Stimulated activated naive CD8-positive, alpha-beta T cell treated with anti-CD3 and anti-CD28 coated beads, Interleukin-15, amount 100 ng/mL, for 72 hours (primary cell): ENCODE data around the gene GNA14.
A peak's percentile ranks its signal among the peaks of the same experiment; 100 is the strongest.
"Not testable (repeated sequence)": the region's sequence is repeated elsewhere in the genome, so short reads cannot be mapped to it uniquely, and the experiment has no call there.

Experiments used
- ATAC-seq: fragments of 150-1000 bp; cut with Tn5 transposase; 2 replicates; pipeline ENCODE4 v1.10.0; 2021; ENCODE audit warnings: mild to moderate bottlenecking, moderate library complexity
- DNase-seq, 2 donors: peaks; one replicate each; pipeline ENCODE4 v3.0.0; 2021 to 2022
- H3K27ac Mint-ChIP-seq, 2 donors: one replicate each; pipeline ENCODE4 v1.8.0; 2022; ENCODE audit warnings: mild to moderate bottlenecking in 2 of 2, mixed read lengths in 2 of 2, moderate library complexity in 2 of 2
- H3K27me3 Mint-ChIP-seq: one replicate; pipeline ENCODE4 v1.8.0; 2022; ENCODE audit warnings: mixed read lengths
- H3K4me1 Mint-ChIP-seq: one replicate; pipeline ENCODE4 v1.8.0; 2022; ENCODE audit warnings: mild to moderate bottlenecking, mixed read lengths
- H3K4me3 Mint-ChIP-seq, 2 donors: one replicate each; pipeline ENCODE4 v1.8.0; 2022; ENCODE audit warnings: mild to moderate bottlenecking in 2 of 2, mixed read lengths in 2 of 2, moderate library complexity in 1 of 2
- H3K9me3 Mint-ChIP-seq, 2 donors: one replicate each; pipeline ENCODE4 v1.8.0; 2022; ENCODE audit warnings: mixed read lengths in 2 of 2

Gene GNA14

GRCh38 chr9:77661566-77662085, 13.5 kb upstream of the GNA14 start:
- Mint-ChIP-seq H3K4me1 (no peaks in the 10 kb centered on the region), H3K9me3 (no peaks in the 10 kb centered on the region), H3K27ac (no peak overlapping the region), H3K27me3 (peaks cover 10% of the 10 kb centered on the region), H3K4me3 (no peak overlapping the region)
- DNase-seq, result no peak
- ATAC-seq, result no peak

- H3K4me1 Mint-ChIP-seq, result no peaks in the 10 kb centered on the region
- H3K4me3 Mint-ChIP-seq, result no peak overlapping the region
- ATAC-seq, result no peak
- no peaks in the 10 kb centered on the region for H3K9me3 Mint-ChIP-seq
- H3K27me3 Mint-ChIP-seq, result peaks cover 16% of the 10 kb centered on the region
- DNase-seq, result no peak
- H3K27ac Mint-ChIP-seq, result no peak overlapping the region
These were observed 11.8 kb upstream of the GNA14 start for GRCh38 chr9:77659926-77660325.

- H3K27ac Mint-ChIP-seq, result no peak overlapping the region
- H3K4me1 Mint-ChIP-seq, result peaks cover 22% of the 10 kb centered on the region
- peaks cover 40% of the 10 kb centered on the region for H3K27me3 Mint-ChIP-seq
- no peak overlapping the region for H3K4me3 Mint-ChIP-seq
- ATAC-seq (no peak), DNase-seq (no peak)
- no peaks in the 10 kb centered on the region for H3K9me3 Mint-ChIP-seq
These were observed 3.1 kb upstream of the GNA14 start for GRCh38 chr9:77651203-77651602.

- no peak for DNase-seq
- peak overlapping the region; percentile 75 to 85 for H3K4me3 Mint-ChIP-seq
- no peak overlapping the region for H3K27ac Mint-ChIP-seq
- ATAC-seq, result no peak
- H3K4me1 Mint-ChIP-seq, result peaks cover 22% of the 10 kb centered on the region
- no peaks in the 10 kb centered on the region for H3K9me3 Mint-ChIP-seq
- H3K27me3 Mint-ChIP-seq, result peaks cover 57% of the 10 kb centered on the region
These were observed 1.1 kb upstream of the GNA14 start for GRCh38 chr9:77649109-77649812.

- H3K27ac Mint-ChIP-seq, result no peak overlapping the region
- ATAC-seq (peak; percentile 40), DNase-seq (peak in 1 of 2 donors; percentile 11)
- H3K9me3 Mint-ChIP-seq, result no peaks in the 10 kb centered on the region
- H3K4me1 Mint-ChIP-seq, result peaks cover 22% of the 10 kb centered on the region
- peak overlapping the region; percentile 75 to 85 for H3K4me3 Mint-ChIP-seq
- H3K27me3 Mint-ChIP-seq, result peaks cover 64% of the 10 kb centered on the region
These were observed 572 bp downstream of the GNA14 start for GRCh38 chr9:77647267-77648233.

- Mint-ChIP-seq H3K9me3 (no peaks in the 10 kb centered on the region), H3K27ac (no peak overlapping the region), H3K4me3 (no peak overlapping the region), H3K4me1 (peaks cover 20% of the 10 kb centered on the region), H3K27me3 (peaks cover 79% of the 10 kb centered on the region)
- no peak for ATAC-seq
- no peak for DNase-seq
These were observed 4.3 kb downstream of the GNA14 start for GRCh38 chr9:77643871-77644270.

- ATAC-seq, result no peak
- H3K4me1 Mint-ChIP-seq, result no peaks in the 10 kb centered on the region
- no peaks in the 10 kb centered on the region for H3K9me3 Mint-ChIP-seq
- H3K4me3 Mint-ChIP-seq, result no peak overlapping the region
- DNase-seq, result no peak
- no peak overlapping the region for H3K27ac Mint-ChIP-seq
- H3K27me3 Mint-ChIP-seq, result peaks cover 67% of the 10 kb centered on the region
These were observed 7.2 kb downstream of the GNA14 start for GRCh38 chr9:77640741-77641580.

GRCh38 chr9:77632652-77633051, 15.5 kb downstream of the GNA14 start:
- H3K9me3 Mint-ChIP-seq, result peaks cover 0 to 8% of the 10 kb centered on the region in 2 donors
- no peak for DNase-seq
- H3K27me3 Mint-ChIP-seq, result peaks cover 9% of the 10 kb centered on the region
- H3K4me3 Mint-ChIP-seq, result no peak overlapping the region
- no peak for ATAC-seq
- no peaks in the 10 kb centered on the region for H3K4me1 Mint-ChIP-seq
- no peak overlapping the region for H3K27ac Mint-ChIP-seq

- not testable (repeated sequence) for H3K27ac Mint-ChIP-seq, H3K4me3 Mint-ChIP-seq, DNase-seq, H3K4me1 Mint-ChIP-seq, H3K27me3 Mint-ChIP-seq, ATAC-seq
- H3K9me3 Mint-ChIP-seq, result peaks cover 8 to 23% of the 10 kb centered on the region in 2 donors
These were observed 19.3 kb downstream of the GNA14 start for GRCh38 chr9:77628864-77629263.

- Mint-ChIP-seq H3K4me1 (no peaks in the 10 kb centered on the region), H3K27me3 (no peaks in the 10 kb centered on the region), H3K4me3 (no peak overlapping the region), H3K27ac (no peak overlapping the region), H3K9me3 (peaks cover 0 to 7% of the 10 kb centered on the region in 2 donors)
- DNase-seq (no peak), ATAC-seq (no peak)
These were observed 31.9 kb downstream of the GNA14 start for GRCh38 chr9:77616191-77616590.

- DNase-seq (no peak), ATAC-seq (no peak)
- peaks cover 0 to 7% of the 10 kb centered on the region in 2 donors for H3K9me3 Mint-ChIP-seq
- H3K27ac Mint-ChIP-seq, result no peak overlapping the region
- H3K27me3 Mint-ChIP-seq, result no peaks in the 10 kb centered on the region
- H3K4me3 Mint-ChIP-seq, result no peak overlapping the region
- H3K4me1 Mint-ChIP-seq, result no peaks in the 10 kb centered on the region
These were observed 33.5 kb downstream of the GNA14 start for GRCh38 chr9:77614645-77615044.

- no peak overlapping the region for H3K4me3 Mint-ChIP-seq
- no peak for ATAC-seq
- DNase-seq, result no peak
- H3K27ac Mint-ChIP-seq, result no peak overlapping the region
- H3K27me3 Mint-ChIP-seq, result peaks cover 15% of the 10 kb centered on the region
- no peaks in the 10 kb centered on the region for H3K9me3 Mint-ChIP-seq
- no peaks in the 10 kb centered on the region for H3K4me1 Mint-ChIP-seq
These were observed 41.6 kb downstream of the GNA14 start for GRCh38 chr9:77606526-77606925.

- Mint-ChIP-seq H3K4me3 (no peak overlapping the region), H3K27ac (no peak overlapping the region), H3K4me1 (no peaks in the 10 kb centered on the region), H3K9me3 (no peaks in the 10 kb centered on the region), H3K27me3 (peaks cover 15% of the 10 kb centered on the region)
- ATAC-seq (no peak), DNase-seq (no peak)
These were observed 42.5 kb downstream of the GNA14 start for GRCh38 chr9:77605449-77606220.

GRCh38 chr9:77604316-77604715, 43.8 kb downstream of the GNA14 start:
- no peak for ATAC-seq
- Mint-ChIP-seq H3K4me3 (no peak overlapping the region), H3K27me3 (peaks cover 15% of the 10 kb centered on the region)

GRCh38 chr9:77602852-77603251, 45.3 kb downstream of the GNA14 start:
- Mint-ChIP-seq H3K4me1 (no peaks in the 10 kb centered on the region), H3K27me3 (peaks cover 6% of the 10 kb centered on the region), H3K4me3 (no peak overlapping the region), H3K9me3 (no peaks in the 10 kb centered on the region), H3K27ac (no peak overlapping the region)
- no peak for ATAC-seq
- DNase-seq, result no peak

More at GRCh38 chr9:77604316-77604715, 43.8 kb downstream of the GNA14 start:
- no peak overlapping the region for H3K27ac Mint-ChIP-seq
- no peaks in the 10 kb centered on the region for H3K9me3 Mint-ChIP-seq
- H3K4me1 Mint-ChIP-seq, result no peaks in the 10 kb centered on the region
- DNase-seq, result no peak
